Measurements from ENCODE around the gene BRF1.
"Not testable (repeated sequence)": the region's sequence is repeated elsewhere in the genome, so short reads cannot be mapped to it uniquely, and the experiment has no call there.

The BRF1 gene

DNA sequence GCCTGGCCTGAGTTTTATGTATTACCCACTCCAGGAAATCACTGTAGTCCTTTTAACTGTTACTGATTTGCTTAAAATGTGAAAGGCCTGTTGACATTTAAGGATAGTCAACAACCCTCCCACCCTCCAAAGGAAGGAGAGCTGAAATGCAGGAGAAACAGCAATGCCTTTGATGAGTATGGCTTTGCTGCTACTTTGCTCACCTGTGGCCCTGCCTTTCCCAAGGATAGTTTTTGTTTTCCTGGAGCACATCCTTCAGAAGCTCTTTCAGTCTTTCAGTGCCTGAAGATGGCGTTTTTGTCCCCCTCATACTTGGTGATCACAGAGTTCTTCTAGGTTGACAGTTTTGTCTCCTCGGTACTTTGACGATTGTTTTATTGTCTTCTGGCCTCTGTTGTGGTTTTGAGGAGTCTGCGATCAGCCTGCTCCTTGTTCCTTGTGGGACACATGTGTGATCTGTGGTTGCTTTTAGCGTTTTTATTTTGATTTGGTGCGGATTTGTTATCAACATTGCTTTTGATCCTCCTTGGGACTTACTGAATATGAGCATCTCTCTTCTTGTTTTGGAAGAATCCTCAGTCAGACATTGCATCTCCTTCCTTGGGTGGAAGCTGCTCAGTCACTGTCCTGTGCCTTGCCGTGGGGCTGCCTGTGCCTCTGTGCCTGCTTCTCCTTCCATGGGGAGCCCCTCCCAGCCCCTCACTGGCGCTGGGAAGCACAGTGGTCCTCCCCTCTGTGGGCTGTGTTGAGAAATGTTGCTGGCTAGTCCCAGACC, 31.0 kb upstream of the BRF1 start:
- no peak for DNase-seq

DNA sequence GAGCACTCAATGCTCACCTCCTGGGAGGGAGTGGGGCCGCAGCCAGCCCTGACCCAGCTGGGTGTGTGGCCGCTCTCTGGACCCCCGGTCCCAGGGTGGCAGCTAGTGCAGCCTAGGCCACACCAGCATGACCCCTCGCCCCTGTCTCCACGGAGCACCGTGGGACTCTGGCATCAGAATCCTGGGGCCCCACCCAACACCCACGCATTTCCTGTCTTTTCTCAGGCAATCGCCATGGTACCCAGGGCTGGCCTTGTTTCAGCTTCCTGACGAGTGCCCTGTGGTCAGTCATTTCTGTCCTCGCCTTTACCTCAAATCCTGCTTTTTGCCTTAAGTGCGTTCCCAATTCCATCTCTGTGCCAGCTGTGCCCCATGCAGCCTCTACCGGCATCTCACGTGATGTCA, 29.7 kb upstream of the BRF1 start:
- peak; percentile 19 for DNase-seq

- DNase-seq = no peak
Measured at GRCh38 chr14:105329411-105330150, 28.8 kb upstream of the BRF1 start.

DNA sequence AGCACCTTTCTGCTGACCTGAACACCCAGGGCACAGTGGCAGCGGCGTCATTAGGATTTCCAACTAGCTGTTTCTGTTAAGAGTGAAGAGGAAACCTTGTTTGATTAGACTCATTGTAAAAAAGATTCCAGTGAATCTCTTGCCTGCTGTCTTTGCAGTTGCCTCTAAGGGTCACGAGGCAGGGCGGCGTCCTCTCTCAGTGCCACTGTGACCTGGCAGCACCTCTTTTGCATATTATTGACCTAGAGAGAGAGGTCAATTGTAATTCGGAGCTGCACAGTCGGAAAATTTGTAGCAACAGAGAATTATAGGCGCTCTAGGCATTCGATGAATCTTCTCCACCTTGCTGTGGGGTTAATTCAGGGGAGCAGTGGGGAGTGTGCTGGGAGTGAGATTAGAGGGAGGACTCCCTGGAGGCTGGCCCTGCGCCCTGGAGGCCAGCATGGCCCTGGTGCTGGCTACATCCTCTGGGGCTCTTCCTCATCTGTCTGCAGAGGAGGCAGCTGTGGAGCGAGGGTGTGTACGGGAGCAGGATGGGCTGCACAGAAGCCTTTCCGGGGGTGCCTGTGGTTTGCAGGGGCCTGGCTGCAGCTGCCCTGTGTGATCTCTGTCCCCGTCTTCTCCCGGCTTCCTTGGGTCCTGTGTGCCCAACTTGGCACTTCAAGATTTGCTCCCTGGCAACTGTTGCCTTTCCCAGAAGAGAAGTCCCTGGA, 28.0 kb upstream of the BRF1 start:
- DNase-seq = no peak

DNA sequence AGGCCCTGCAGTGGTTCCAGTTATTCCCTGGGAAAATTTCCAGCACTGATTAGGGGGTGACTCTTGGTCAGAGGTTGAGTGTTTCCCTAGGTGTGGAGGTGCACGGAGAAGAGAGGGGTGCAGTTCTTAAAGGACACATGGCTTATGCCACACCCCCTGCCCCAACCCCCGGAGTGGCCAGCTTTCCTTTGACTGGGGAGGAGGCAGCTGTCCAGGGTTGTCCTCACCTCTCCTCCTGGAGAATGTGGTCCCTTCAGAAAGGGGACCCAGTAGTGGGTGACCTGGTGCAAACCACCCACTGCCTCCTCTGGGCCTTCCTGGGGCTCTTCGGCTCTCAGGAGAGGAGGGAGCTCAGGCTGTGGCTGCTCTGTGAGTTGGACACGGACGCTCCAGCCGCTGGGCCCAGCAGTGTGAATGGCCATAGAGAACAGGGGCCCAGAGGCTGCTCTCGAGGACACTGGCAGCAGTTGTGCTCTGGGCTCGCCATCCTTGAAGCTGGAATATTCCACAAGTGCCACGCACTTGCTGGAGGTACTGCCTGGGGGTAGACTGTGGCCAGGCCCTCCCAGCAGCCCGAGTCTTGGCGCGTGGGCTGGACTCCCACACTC, 27.4 kb upstream of the BRF1 start:
- DNase-seq = no peak

DNA sequence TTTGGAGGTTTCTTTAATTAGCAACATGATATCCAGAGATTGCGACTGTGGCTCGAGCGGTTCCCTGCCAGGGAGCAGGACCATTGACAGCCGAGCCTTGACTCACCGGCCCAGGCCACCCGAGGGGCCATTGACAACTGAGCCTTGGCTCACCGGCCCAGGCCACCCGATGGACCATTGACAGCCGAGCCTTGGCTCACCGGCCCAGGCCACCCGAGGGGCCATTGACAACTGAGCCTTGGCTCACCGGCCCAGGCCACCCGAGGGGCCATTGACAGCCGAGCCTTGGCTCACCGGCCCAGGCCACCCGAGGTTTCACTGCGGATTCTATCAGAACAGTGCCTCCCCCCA, 26.9 kb upstream of the BRF1 start:
- not testable (repeated sequence) for DNase-seq

DNA sequence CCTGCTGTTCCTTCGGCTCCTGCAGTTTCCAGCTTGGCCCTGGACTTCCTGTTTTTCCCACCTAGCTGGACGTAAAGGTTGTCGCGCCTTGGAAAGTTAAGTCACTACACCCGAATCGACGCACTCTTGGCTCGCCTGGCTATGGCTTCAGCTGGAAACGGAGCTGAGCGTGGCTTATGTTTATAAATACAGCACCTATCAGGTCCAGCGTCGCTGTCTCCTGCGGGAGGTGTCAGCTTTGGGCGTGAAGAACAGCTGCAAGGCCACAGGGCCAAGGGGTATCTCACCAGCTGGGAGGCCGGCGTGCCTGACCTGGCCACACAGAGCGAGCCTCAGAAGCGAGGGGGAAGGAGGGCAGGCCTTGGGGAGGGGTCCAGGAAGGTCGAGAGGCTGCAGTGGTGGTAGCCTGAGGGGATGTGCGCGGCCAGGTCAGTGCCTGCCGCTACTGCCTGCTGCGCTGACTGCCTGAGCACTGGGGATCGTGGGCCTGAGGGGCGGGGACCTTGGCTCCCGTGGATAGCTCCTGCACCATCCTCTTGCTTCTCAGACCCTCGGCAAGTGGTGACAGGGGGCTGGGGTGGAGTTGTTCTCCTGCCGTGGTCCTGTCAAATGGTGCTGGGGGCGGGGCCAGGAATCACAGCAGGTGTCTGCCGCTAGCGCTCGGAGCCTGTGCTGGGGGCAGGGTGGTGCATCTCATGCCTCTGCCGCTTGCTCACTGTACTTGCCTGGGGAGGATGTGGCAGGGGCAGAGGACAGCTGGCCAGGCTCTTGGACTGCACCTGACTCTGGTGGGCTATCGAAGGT, 26.3 kb upstream of the BRF1 start:
- DNase-seq = no peak

DNA sequence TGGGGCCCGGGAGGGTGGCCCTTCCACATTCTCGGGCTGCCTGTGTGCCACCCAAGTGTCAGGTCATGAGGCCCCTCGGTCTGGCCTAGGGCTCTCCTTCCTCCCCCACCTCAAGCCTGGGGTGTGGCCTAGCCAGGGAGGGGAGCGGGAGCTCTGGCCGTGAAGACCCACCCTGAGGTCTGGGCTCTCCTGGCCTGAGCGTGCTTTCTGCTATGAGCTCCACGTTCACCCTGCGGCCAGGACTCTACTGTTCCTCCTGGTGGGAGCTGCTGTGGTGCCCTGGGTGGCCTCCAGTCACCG, 25.7 kb upstream of the BRF1 start:
- no peak for DNase-seq

GRCh38 chr14:105325716-105326567, 25.1 kb upstream of the BRF1 start:
- no peak for DNase-seq

DNA sequence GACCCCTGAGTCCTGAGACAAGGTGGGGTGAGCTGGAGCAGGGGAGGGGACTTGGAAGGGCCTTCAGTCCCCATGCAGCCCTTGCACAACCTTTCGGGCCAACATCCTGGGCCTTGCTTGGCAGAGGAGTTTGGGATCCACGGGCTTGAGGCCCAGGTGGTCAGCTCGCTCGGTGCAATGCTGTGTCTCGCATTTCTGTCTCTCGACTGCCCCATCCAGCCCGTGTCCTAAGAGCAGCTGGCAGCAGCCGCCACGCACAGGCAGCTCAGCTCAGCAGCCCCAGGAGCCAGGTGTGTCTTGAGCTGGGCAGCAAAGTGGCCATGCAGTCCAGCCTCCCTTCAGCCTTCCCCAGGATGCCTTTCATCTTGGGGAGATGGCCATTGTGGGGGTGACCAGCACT, 24.5 kb upstream of the BRF1 start:
- no peak for DNase-seq

- no peak for DNase-seq
Measured at GRCh38 chr14:105324871-105325270, 24.1 kb upstream of the BRF1 start.

DNA sequence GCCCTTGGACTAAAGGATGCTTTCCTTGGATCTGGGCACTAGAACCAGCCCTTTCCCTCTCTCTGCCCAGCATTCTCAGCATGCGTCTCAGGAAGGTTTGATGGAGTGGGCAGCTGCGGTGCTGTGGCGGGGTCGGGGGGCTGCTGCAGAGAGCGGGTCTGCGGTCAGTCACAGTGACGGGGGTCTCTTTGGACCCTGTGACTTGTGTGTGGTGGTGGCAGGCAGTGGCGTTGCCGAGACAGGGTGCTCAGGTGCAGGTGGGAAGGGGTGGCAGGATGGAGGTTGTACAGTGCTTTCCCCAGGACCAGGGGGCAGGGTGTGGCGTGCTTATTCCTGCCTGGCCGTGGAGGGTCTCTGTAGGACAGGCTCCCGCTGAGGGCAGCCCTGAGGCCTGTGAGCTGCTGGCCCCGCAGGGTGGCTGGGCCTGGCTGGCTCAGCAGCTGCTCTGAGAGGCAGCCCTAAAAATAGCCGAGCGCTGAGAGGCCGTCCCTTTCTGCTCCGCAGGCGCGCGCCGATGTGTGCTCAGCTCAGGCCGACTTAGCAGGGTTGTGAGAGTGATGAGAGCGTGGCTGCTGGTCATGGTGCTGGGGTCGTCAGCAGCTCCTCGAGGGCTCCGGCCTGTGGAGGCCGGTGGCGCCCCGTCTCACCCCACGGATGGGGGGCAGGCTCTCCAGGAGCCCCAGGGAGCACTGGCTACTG, 23.4 kb upstream of the BRF1 start:
- no peak for DNase-seq

- DNase-seq = no peak
Measured at GRCh38 chr14:105323663-105324062, 22.9 kb upstream of the BRF1 start.

DNA sequence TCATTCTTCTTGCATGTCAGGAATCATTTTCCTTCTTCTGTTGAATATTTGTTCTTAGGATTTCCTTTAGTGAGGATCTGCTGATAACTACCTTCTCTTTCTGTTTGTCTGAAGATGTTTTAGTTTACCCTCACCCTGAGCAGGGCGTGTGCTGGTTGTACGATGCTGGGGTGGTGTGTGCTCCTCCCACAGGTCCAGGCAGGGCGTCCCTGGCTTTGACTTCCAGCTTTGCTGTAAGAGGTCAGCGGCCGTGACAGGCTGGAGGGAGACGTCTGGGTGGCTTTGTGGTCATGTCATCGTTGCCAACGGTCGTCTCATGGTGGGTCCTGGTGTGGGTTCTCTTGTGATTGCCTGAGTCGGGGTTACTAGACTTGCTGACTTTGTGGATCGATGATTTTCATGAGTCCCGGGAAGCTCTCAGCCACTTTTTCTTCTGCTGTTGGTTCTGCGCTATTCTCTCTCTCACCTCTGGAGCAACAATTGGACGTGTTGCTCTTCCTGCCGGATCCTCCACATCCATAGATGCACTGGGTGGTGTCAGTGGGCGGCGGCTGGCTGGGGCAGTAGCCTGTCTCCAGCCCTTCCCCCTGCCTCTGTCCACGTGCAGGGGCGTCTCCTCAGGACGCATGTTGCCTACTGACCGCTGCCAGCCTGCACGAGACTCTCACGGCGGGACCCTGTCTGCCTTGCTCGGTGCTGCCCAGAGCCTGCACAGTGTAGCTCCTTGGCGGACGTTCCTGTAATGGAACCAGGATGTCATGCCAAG, 22.2 kb upstream of the BRF1 start:
- no peak for DNase-seq

DNA sequence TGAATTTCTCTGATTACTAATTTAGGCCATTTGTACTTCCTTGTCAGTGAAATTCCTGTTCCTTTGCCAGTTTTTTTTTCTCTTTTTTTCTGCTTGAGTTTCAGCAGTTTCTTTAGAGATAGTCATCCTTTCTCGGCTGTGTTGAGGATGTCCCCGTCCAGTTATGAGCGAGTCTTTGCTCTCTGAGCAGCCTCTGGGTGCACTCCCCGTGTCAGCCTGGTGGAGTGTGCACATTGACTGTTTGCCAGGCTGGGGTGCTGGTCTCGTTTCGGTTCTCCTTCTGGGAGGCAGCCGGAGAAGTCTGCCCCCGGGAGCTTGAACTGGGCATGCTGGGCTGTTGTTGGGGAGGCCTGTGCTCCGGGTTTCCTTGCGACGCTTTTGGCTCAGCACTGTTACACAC, 16.7 kb upstream of the BRF1 start:
- DNase-seq = no peak

DNA sequence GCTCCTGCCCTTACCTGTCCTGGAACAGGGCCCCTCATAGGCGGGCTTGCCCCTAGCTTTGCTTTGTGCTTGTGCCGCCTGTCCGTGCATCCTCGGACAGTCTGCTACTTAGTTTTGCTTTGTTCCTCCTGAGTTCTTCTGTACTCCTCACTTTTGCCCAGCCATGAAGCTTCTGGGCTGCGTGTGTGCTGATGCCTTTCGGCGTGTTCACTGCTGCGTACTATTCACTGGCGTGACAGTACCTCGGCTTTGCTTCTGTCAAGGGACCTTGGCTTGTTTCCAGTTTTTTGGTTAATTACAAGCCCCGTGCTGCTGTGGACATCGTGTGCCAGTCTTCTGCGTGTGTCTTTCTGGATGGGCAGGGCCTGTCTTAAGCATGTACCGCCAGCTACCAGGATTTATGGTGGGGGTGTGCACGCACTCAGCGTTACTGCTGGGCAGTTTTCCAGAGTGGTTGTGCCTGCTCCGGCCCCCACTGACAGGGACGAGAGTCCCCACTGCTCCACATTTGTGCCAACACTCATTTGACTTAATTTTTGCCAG, 16.2 kb upstream of the BRF1 start:
- DNase-seq = no peak

DNA sequence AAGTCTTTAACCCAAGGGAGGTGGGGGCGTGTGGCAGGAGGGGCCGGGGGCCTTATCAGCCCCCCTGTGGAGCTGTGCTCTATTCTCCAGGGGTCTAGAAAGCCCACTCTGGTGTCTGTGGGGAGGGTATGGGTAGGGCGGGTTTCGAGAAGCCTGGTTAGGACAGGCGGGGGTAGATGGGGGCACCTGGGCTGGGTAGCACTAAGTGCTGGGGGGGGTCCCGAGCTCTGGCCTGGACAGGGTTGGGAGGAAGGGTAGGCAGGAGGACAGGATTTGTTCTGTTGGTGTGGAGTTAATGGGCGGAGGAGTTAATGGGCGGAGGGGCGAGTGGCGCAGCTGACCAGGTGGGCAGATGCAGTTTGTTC, 15.8 kb upstream of the BRF1 start:
- DNase-seq = no peak

DNA sequence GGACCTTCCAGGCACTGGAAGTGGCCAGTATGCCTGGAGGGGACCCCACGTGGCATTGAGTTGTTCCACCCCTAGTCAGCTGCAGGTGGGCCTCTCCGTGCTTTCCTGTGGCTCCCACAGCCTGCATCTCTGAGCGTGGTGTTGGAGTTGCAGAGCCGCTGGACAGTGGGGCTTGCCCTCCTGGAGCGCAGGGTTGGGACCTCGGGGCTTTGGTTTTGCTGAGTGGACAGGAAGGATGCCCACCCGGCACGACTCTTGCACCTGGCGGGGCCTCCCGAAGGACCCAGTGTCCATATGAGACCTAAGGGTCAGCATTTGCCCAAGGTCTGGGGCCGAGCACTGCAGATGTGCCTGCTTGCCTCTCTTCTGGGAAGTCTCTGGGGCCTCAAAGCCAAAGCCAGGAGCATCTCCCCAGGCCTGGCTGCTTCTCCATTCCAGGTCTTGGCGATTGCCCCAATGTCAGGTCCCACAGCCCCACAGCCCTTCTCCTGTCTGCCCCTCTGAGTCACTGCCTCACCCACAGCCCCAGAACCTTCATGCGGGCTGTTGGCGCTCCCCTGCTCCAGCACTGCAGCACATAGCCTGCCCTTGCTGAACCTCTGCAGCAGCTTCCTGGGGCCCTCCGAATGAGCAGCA, 15.3 kb upstream of the BRF1 start:
- DNase-seq = peak; percentile 10

GRCh38 chr14:105315211-105315721, 14.5 kb upstream of the BRF1 start:
- peak; percentile 71 for DNase-seq

Data from CD4-positive, alpha-beta T cell treated with Interleukin-6 for 4 hours (primary cell).